HG03558 (cell line): Measurements from ENCODE around the gene SSTR5.

ENCODE experiments used
- ATAC-seq: cut with Tn5 transposase; IDR thresholded peaks from one replicate; pipeline ENCODE4 v1.9.1; 2021; ENCODE audit warnings: moderate number of reproducible peaks; ENCODE audit not compliant: unreplicated experiment; ENCODE audit errors: extremely low read depth

Gene SSTR5

GRCh38 chr16:1038932-1039331, 33.6 kb upstream of the SSTR5 start:
- ATAC-seq: no peak

DNA sequence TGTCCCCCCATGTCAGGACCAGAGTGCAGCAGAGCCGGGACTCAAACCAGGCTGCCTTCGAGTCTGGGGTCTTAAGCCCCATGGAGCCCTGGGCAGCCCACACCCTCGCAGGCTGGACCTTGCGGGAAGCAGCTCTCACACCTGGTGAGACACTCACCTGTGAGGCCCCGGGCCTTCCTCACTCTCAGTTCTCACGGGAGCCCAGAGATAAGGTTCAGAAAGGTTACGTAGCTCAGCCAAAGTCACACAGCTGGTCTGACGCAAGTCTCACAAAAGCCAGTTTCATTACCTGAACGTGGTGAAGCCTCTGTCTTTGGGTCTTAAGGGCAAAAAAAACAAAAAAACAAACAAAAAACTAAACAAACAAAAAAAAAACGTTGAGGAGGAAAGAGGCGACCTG, 32.8 kb upstream of the SSTR5 start:
- ATAC-seq: no peak

DNA sequence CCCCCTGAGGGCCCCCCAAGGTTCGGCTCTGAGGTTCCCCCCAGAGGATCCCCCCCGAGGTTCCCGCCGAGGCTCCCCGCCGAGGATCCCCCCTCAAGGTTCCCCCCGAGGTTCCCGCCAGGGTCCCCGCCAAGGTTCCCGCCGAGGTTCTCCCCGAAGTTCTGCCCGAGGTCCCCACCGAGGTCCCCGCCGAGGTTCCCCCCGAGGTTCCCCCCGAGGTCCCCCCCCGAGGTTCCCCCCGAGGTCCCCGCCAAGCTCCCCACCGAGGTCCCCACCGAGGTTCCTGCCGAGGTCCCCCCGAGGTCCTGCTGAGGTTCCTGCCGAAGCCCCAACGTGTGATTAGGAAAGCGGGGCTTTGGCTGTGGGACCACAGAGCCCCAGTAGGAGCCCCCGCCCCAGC, 32.2 kb upstream of the SSTR5 start:
- no peak for ATAC-seq

DNA sequence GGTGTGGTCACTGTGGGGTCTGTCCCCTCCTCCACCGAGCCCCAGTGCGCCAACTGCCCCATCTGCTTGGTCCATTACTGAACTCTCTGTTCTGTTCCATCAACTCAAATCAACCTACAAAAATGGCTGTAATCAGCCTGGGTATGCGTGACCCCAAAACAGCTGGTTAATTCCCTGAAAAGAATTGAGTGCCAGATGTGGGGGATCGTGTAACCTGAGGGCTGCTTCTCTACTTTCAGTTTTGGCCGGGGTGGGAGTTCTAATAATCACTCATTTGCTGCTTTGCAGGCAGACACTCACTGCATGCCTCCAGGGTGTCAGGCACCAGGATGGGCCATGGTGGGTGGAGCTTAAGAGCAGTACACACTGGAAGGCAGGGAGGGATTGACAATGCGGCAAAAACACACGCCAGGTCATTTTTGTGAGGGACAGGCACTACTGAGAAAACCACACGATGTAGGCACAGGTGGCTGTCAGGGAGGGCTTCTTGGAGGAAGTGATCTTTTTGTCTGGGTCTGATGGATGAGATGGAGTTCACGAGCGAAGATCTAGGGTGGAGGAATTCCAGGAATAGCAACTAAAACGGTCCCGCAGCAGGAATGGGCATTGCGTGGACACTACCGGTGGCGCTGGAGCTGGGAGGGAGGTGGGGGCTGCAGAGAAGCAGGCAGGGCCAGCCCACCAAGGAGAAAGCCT, 30.4 kb upstream of the SSTR5 start:
- ATAC-seq: no peak

DNA sequence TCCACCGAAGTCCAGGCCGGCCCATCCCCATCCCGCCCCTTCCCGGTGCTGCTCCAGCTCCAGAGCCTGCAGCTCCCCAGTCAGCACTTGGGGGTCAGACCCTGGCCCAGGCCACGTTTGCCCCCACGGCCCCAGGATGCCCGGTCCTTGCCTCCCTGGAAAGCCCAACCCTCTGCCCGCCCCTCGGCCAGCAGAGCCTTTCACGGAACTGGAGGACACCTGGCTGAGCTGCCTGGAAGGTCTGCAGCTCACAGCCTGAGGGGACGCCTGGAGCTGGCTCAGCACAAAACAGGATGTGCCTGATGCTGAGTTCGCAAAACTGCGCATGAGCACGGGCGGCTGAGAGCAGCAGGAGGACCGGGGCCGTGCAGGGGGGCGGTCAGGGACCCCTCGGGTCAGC, 29.7 kb upstream of the SSTR5 start:
- ATAC-seq: no peak

GRCh38 chr16:1043881-1044451, 28.6 kb upstream of the SSTR5 start:
- no peak for ATAC-seq

- ATAC-seq: no peak
Observed at GRCh38 chr16:1044460-1045309, 27.9 kb upstream of the SSTR5 start.

- ATAC-seq: no peak
Observed at GRCh38 chr16:1045310-1045992, 27.1 kb upstream of the SSTR5 start.

DNA sequence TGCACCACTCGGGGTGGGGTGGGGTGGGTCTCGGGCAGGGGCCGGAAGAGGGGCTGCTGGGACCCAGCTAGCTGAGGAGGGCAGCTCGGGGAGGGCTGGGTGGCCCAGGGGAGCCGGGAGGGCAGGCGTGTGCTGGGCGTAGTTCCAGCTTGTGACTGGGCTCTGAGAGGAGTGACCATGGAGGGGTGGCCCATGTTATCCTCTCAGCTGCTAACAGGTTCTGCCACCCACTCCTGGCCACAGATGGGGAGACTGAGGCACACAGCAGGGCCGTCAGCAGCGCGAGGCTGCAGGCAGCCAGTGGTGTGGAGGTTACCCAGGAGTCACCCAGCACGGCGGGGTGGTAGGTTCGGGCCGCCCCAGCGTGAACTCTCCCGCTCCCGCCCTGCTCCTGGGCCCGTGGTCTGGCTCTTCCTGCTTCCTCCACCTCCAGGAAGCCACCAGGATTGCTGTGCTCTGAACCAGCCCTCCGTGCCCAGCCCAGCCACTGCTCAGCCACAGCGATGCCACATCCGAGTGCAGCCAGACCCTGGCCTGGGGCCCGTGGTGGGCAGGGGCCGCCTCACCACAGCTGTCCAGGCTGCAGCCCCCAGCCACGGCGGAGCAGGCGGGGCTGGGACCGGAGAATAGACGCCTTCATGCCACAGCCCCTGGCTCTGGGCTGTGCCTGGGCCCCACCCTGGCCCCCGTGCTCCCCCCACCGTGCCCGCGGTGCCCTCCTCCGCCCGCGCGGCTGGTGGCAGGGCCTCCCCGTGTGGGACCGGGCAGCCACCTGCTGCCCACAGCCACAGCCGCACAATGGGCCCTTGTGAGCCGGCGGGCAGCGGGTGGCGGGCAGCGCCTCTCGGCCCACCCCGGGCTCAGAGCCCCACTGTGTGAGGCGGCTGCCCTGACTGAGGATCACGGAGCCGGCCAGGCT, 26.3 kb upstream of the SSTR5 start:
- no peak for ATAC-seq

- ATAC-seq: no peak
Observed at GRCh38 chr16:1047123-1047522, 25.4 kb upstream of the SSTR5 start.

GRCh38 chr16:1047801-1048200, 24.7 kb upstream of the SSTR5 start:
- no peak for ATAC-seq

DNA sequence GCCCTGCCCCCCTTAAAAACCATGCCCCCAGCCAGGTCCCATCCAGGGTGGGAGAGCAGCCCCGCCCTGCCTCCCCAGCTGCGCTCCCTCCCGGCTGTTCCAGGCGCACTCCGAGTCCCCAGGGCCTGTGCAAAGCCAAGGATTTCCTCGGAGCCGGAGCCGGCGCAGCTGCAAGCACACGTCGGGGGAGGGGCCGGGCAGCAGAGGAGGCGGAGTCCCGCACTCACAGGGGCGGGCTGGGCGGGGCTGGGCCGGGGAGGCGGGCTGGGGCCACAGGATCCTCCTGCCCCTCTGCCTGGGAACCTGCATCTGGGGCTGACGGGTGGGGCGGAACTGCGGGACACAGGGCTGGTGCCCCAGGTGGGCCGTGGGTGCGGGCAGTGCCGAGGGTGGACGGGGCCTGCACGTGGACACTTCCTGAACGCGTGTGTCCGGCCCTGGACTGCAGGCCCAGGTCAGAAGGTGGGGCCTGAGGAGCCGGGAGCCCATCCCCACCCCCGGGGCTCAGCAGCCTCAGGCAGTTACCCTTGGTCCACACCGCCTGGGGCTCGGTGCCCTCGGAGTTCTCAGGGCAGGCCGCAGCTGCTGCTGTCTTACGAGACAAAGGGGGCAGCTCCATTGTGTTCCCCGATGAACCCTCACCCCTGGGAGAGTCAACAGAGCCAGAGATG, 24.0 kb upstream of the SSTR5 start:
- no peak for ATAC-seq

- ATAC-seq: no peak
Observed at GRCh38 chr16:1049113-1049975, 23.2 kb upstream of the SSTR5 start.

DNA sequence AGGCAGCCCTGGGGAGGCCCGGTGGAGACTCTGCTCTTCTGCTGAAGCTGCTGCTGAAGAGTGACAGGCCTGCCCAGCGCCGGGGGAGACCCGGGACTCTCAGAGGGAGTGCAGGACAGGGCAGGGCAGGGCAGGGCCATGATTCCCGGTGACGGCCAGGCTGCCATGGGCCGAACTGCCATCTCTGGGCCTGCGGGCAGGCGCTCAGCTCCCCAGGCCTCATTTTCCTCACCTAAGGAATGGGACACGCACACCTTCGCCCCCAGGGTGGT, 22.6 kb upstream of the SSTR5 start:
- ATAC-seq: no peak

DNA sequence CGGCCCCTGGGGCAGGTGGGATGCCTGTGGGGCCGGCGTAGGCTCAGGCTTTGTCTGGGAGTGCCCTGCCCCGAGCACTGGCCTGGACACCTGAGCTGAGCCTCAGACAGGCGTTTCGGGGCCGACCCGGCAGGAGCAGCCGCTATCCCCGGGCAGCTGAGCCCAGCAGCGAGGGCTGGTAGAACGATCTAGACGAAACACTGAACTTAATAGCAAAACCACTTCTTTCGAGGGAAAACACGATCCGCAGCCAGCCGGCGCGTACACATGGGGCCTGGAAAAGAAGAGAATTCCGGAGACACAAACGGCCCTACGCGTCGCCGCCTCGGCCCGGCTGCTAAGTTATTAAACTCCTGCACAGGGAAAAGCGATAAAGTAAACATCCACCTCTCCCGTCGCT, 22.0 kb upstream of the SSTR5 start:
- no peak for ATAC-seq

DNA sequence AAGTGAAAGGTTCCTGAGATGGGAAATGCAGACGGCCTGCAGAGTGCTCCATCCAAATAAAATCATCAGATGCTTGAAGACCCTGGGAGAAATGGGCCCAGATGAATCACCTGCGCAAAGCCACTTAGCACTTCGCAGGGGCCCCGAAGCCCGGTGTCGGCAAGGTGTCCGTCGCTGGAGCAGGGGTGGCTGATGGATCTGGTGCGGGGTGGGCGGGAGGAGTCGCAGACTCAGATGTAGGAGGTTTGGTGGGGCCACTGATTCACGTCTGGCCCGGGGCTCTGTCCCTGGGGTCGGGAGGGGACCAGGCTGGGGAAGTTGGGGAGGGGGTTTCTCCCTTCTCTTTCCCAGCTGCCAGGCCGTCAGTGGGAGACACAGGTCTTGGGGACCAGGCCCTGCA, 21.6 kb upstream of the SSTR5 start:
- no peak for ATAC-seq

DNA sequence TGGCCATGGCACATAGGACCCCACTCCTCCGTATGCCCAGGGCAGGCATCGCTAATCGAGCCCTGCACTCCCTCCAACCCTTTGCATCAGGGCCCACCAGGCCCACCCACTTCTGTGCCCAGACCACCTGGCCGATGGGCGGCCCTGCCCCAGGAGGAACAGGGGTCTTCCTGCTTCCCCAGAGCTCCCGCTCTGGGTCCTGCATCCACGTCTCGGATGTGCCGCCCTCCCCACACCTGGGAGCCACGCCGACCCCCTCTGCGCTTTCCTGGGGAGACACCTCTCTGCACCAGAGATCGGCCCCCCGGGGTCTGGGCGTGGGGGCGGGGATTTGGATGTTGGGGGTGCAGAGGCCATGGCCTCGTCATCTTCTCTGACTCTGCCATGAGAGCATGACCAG, 21.1 kb upstream of the SSTR5 start:
- no peak for ATAC-seq

DNA sequence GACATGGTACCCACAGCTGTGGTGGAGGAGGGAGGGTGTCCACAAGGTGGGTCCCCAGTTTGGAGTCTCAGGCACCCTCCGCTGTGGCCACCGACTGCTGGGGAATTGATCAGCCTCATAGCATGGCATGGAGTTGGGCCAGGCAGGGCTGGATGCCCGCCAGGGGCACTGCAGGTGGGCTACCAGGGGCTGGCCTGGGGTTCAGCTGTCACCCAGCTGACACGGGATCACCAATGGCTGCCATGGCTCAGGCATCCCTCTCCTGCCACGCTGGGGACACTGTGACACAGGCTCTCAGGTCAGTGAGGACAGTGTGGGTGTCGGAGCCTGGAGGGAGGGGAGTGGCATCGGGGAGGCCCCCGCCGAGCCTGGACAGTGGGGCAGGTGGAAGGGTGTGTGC, 19.8 kb upstream of the SSTR5 start:
- no peak for ATAC-seq

GRCh38 chr16:1053121-1053521, 19.4 kb upstream of the SSTR5 start:
- ATAC-seq: no peak
